Ishikawa (cell line): Measurements from ENCODE around the gene ARL14.

Experiments
- CREB1 ChIP-seq: IDR thresholded peaks from 2 replicates; pipeline ENCODE4 v1.6.1; 2012; ENCODE audit warnings: low read depth
- EGR1 ChIP-seq: IDR thresholded peaks from 2 replicates; pipeline ENCODE4 v1.6.1; 2012
- EP300 ChIP-seq: IDR thresholded peaks from 2 replicates; pipeline ENCODE4 v1.6.1; 2012; ENCODE audit warnings: borderline replicate concordance
- FOXM1 ChIP-seq: IDR thresholded peaks from 2 replicates; pipeline ENCODE4 v1.6.1; 2012; ENCODE audit warnings: low read depth, borderline replicate concordance
- MAX ChIP-seq: IDR thresholded peaks from 2 replicates; pipeline ENCODE4 v1.6.1; 2012
- NFIC ChIP-seq: IDR thresholded peaks from 2 replicates; pipeline ENCODE4 v1.6.1; 2012
- REST ChIP-seq: IDR thresholded peaks from 2 replicates; pipeline ENCODE4 v1.6.1; 2012; ENCODE audit warnings: low read depth, mild to moderate bottlenecking
- TAF1 ChIP-seq: IDR thresholded peaks from 2 replicates; pipeline ENCODE4 v1.6.1; 2012; ENCODE audit warnings: low read depth, mild to moderate bottlenecking
- TEAD4 ChIP-seq: IDR thresholded peaks from 2 replicates; pipeline ENCODE4 v1.6.1; 2012
- USF1 ChIP-seq: IDR thresholded peaks from 2 replicates; pipeline ENCODE4 v1.6.1; 2012
- YY1 ChIP-seq: IDR thresholded peaks from 2 replicates; pipeline ENCODE4 v1.6.1; 2012; ENCODE audit warnings: low read depth

GRCh38 chr3:160629491-160629890, 47.5 kb upstream of the ARL14 start:
- TF ChIP-seq REST: no peak
- TF ChIP-seq MAX: no peak
- no peak for TF ChIP-seq TEAD4
- no peak for TF ChIP-seq YY1
- no peak for TF ChIP-seq EP300
- no peak for TF ChIP-seq EGR1
- TF ChIP-seq TAF1: no peak
- TF ChIP-seq NFIC: no peak
- TF ChIP-seq CREB1: no peak
- no peak for TF ChIP-seq USF1
- TF ChIP-seq FOXM1: no peak
